ENCODE results near the gene ZMYM1. TPM values are rescaled to one million over a fixed set of nuclear protein-coding genes. Genes with fewer than 3 reads are reported as not detected.

Gene ZMYM1
- total RNA-seq, 1 experiment from 2014 or later, result 49.7 TPM

- H3K4me2 ChIP-seq, result no peak overlapping the region
- H3K4me3 ChIP-seq, result no peak overlapping the region
- H3F3A ChIP-seq (ENCODE audit: insufficient read depth, low read depth), result no peaks in the 10 kb centered on the region
- no peaks in the 10 kb centered on the region for H3K4me1 ChIP-seq (replicated peaks; ENCODE audit: insufficient read depth)
- H2AFZ ChIP-seq, result no peak overlapping the region
- no peaks in the 10 kb centered on the region for H4K20me1 ChIP-seq (ENCODE audit: insufficient read depth)
- H3K27ac ChIP-seq, result no peak overlapping the region
- intact Hi-C loops (cut with micrococcal nuclease; ENCODE audit: unreplicated experiment), result no loop called here
- H3K36me3 ChIP-seq (ENCODE audit: low read depth), result no peaks in the 10 kb centered on the region
- no peak for TF ChIP-seq CTCF (conservative IDR thresholded peaks at IDR 0.05)
- DNase-seq, result no peak
- no peaks in the 10 kb centered on the region for H3K9me3 ChIP-seq (ENCODE audit: insufficient read depth, low read depth)
- H3K9me2 ChIP-seq (ENCODE audit: insufficient read depth), result no peaks in the 10 kb centered on the region
- ChIA-PET POLR2A (ENCODE audit: unreplicated experiment) (no interaction called here), CTCF (no interaction called here)
- H3K27me3 ChIP-seq (ENCODE audit: insufficient read depth, low read depth), result 0 out of 2 replicates have a peak, but pooled peaks cover 3% of the 10 kb centered on the region
- BruUV-seq (replicated peaks), result no TSS peak
- H3K79me2 ChIP-seq (ENCODE audit: low read depth), result no peaks in the 10 kb centered on the region
Observed at GRCh38 chr1:35058988-35059387, 20.2 kb upstream of the ZMYM1 start.

DNA sequence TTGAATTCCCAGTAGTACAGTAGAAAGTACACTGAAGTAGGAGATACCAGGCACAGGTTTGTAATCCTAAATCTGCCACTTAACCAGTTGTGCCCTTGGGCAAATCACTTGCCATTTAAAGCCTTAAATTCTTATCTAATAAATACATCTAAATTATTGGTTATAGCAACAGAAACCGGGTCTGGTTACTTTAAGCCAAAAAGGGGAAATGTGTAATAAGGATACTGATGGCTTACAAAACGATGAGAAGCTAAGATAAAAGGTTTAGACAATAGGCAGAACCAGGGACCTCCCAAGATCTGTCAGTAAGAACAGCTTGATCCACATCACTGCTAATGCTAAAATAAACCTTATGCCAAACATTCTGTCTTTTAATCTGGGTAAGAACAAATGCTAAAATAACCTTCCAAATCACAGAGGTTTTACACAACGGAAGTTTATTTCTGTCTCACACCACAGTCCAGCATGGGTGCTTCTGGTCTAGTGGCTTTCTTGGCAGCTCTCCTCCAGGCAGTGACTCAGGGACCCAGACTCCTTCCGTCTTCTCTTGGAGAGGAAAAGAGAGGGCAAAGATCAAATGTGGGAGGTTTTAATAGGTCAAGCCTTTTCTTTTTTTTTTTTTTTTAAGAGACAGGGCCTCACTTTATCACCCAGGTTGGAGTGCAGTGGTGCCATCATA, 16.5 kb upstream of the ZMYM1 start:
- Histone ChIP-seq H3K79me2 (ENCODE audit: low read depth) (no peaks in the 10 kb centered on the region), H3K27ac (no peak overlapping the region), H3K4me2 (no peak overlapping the region), H3K9me3 (ENCODE audit: insufficient read depth, low read depth) (no peaks in the 10 kb centered on the region), H3K36me3 (ENCODE audit: low read depth) (no peaks in the 10 kb centered on the region), H3K4me3 (no peak overlapping the region), H3K9me2 (ENCODE audit: insufficient read depth) (no peaks in the 10 kb centered on the region), H3K27me3 (ENCODE audit: insufficient read depth, low read depth) (no peaks in the 10 kb centered on the region), H4K20me1 (ENCODE audit: insufficient read depth) (no peaks in the 10 kb centered on the region), H3F3A (ENCODE audit: insufficient read depth, low read depth) (no peaks in the 10 kb centered on the region), H2AFZ (peak overlapping the region; percentile 19; the same call in 1 of the 2 replicates), H3K4me1 (replicated peaks; ENCODE audit: insufficient read depth) (no peaks in the 10 kb centered on the region)
- peak; percentile 28 to 49 for DNase-seq
- TF ChIP-seq EZH2 (IDR thresholded peaks at IDR 0.05; ENCODE audit: low read depth) (no peak), CTCF (conservative IDR thresholded peaks at IDR 0.05) (no peak)
- CTCF ChIA-PET, result no interaction called here
- BruUV-seq (replicated peaks), result no TSS peak
- intact Hi-C loops (cut with micrococcal nuclease; ENCODE audit: unreplicated experiment), result no loop called here
- POLR2A ChIA-PET (ENCODE audit: unreplicated experiment), result no interaction called here

DNA sequence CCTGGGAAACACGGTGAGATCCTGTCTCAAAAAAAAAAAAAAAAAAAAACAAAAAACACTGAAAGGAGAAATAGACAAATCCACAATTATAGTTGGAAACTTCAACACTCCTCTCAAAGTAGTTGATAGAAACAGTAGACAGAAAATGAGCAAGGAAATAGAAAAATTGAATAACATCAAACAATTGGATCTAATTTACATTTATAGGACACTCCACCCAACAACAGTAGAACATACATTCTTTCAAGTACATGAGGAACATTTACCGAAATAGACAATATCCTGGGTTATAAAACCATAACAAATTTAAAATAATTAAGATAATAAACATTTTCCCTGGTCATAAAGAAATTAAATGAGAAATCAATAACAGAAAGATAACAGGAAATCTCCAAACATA, 14.9 kb upstream of the ZMYM1 start:
- no TSS peak for BruUV-seq (replicated peaks)
- no peak for DNase-seq
- POLR2A ChIA-PET (ENCODE audit: unreplicated experiment), result no interaction called here
- Histone ChIP-seq H4K20me1 (ENCODE audit: insufficient read depth) (no peaks in the 10 kb centered on the region), H3K27me3 (ENCODE audit: insufficient read depth, low read depth) (no peaks in the 10 kb centered on the region), H3K79me2 (ENCODE audit: low read depth) (no peaks in the 10 kb centered on the region), H3K4me3 (no peak overlapping the region), H3K27ac (no peak overlapping the region), H3K9me2 (ENCODE audit: insufficient read depth) (no peaks in the 10 kb centered on the region), H2AFZ (no peak overlapping the region), H3F3A (ENCODE audit: insufficient read depth, low read depth) (no peaks in the 10 kb centered on the region), H3K4me1 (replicated peaks; ENCODE audit: insufficient read depth) (no peaks in the 10 kb centered on the region), H3K9me3 (ENCODE audit: insufficient read depth, low read depth) (no peaks in the 10 kb centered on the region), H3K36me3 (ENCODE audit: low read depth) (no peaks in the 10 kb centered on the region), H3K4me2 (no peak overlapping the region)
- CTCF ChIA-PET, result no interaction called here
- TF ChIP-seq EZH2 (IDR thresholded peaks at IDR 0.05; ENCODE audit: low read depth) (no peak), CTCF (conservative IDR thresholded peaks at IDR 0.05) (no peak)
- intact Hi-C loops (cut with micrococcal nuclease; ENCODE audit: unreplicated experiment), result no loop called here

All from PC-9 (cell line).